ENCODE measurements around the gene LRRC49.

DNA sequence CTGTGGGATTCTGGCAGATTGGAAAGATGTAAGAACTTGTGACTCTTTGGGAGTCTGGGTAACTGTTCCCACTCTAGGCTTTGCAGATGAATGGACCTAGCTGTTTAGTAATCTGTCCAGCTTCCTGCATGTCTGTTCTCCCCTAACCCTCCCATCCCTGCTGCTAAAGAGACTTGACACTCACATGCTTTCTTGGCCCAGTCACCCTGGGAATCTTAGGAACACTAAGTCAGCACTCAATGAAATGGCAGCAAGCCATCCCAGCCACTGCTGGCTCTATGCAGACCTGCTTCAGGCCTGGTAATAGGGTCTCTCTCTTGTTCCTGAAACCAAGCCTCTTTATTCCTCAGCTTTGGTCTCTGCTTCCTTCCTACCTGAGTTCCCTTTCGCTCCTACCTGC is 158.9 kb downstream of the LRRC49 start:
- TF ChIP-seq ARNTL (CRISPR knock-in tag; IDR thresholded peaks at IDR 0.05; ENCODE audit: borderline replicate concordance, low read depth): no peak
- no peak for TF ChIP-seq RARB (CRISPR knock-in tag; IDR thresholded peaks at IDR 0.05)
